HG02759 (cell line): ENCODE data around the gene NMRK2.
"Not testable (repeated sequence)": the region's sequence is repeated elsewhere in the genome, so short reads cannot be mapped to it uniquely, and the experiment has no call there.

Experiments
- ATAC-seq: cut with Tn5 transposase; IDR thresholded peaks from one replicate; pipeline ENCODE4 v1.9.1; 2021; ENCODE audit warnings: mild to moderate bottlenecking, moderate library complexity; ENCODE audit not compliant: unreplicated experiment

NMRK2 gene

GRCh38 chr19:3932931-3933810, at the start of gene NMRK2:
TSS of gene NMRK2 (plus strand) at chr19:3933069. CDS start at chr19:3933672, 603 bp downstream.
- no peak for ATAC-seq

GRCh38 chr19:3890591-3890990, 42.3 kb upstream of the NMRK2 start:
- no peak for ATAC-seq

- no peak for ATAC-seq
Measured at GRCh38 chr19:3893509-3894179, 39.2 kb upstream of the NMRK2 start.

GRCh38 chr19:3894959-3895358, 37.9 kb upstream of the NMRK2 start:
- ATAC-seq, result not testable (repeated sequence)

- no peak for ATAC-seq
Measured at GRCh38 chr19:3895788-3896187, 37.1 kb upstream of the NMRK2 start.

GRCh38 chr19:3897936-3898335, 34.9 kb upstream of the NMRK2 start:
- no peak for ATAC-seq

GRCh38 chr19:3898426-3898825, 34.4 kb upstream of the NMRK2 start:
- no peak for ATAC-seq

GRCh38 chr19:3899531-3900294, 33.2 kb upstream of the NMRK2 start:
- ATAC-seq, result no peak

GRCh38 chr19:3902317-3902973, 30.4 kb upstream of the NMRK2 start:
- no peak for ATAC-seq

GRCh38 chr19:3904233-3904632, 28.6 kb upstream of the NMRK2 start:
- ATAC-seq, result no peak

- no peak for ATAC-seq
Measured at GRCh38 chr19:3907626-3908265, 25.1 kb upstream of the NMRK2 start.

- no peak for ATAC-seq
Measured at GRCh38 chr19:3908266-3909054, 24.4 kb upstream of the NMRK2 start.

- no peak for ATAC-seq
Measured at GRCh38 chr19:3910105-3910504, 22.8 kb upstream of the NMRK2 start.

GRCh38 chr19:3914199-3914598, 18.7 kb upstream of the NMRK2 start:
- ATAC-seq, result no peak

- no peak for ATAC-seq
Measured at GRCh38 chr19:3916033-3916432, 16.8 kb upstream of the NMRK2 start.

- ATAC-seq, result no peak
Measured at GRCh38 chr19:3919793-3920192, 13.1 kb upstream of the NMRK2 start.

GRCh38 chr19:3923096-3923758, 9.6 kb upstream of the NMRK2 start:
- ATAC-seq, result no peak

GRCh38 chr19:3923912-3924311, 9.0 kb upstream of the NMRK2 start:
- ATAC-seq, result no peak

GRCh38 chr19:3931041-3931440, 1.8 kb upstream of the NMRK2 start:
- no peak for ATAC-seq
